GM10266 (cell line): Measurements from ENCODE around the gene ENTPD3.

Experiments used
- DNase-seq: peaks from one replicate; pipeline ENCODE4 v3.0.0; 2012; ENCODE audit errors: extremely low spot score
- CTCF ChIP-seq: IDR thresholded peaks from 2 replicates; pipeline ENCODE4 v1.5.1; 2012; ENCODE audit warnings: mild to moderate bottlenecking, low read depth; ENCODE audit not compliant: control insufficient read depth, insufficient read depth; ENCODE audit errors: missing control alignments

ENTPD3 gene

GRCh38 chr3:40404591-40405198 is 17.7 kb downstream of the ENTPD3 start:
- DNase-seq = no peak
- TF ChIP-seq CTCF = no peak

- no peak for DNase-seq
- TF ChIP-seq CTCF = no peak
Observed at GRCh38 chr3:40407007-40407406, 20.0 kb downstream of the ENTPD3 start.

DNA sequence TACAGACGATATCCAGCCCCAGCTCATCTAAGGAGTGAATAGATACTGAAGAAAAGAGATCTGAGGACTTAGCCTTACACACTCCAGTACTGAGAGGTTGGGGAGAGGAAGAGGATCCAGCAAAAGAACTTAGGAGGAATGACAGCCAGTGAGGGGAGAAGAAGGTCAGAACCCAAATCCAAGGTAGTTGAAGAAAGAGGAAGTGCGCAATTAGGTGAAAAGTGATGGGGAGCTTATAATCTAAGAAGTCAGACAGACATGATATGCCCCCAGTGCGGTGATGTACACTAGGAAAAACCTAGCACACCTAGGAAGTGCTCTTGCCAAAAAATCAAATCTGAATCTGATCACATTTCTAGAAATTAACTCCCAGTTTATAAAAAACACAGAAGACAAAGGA is 20.6 kb downstream of the ENTPD3 start:
- DNase-seq = no peak
- no peak for TF ChIP-seq CTCF

GRCh38 chr3:40414270-40414669 is 27.3 kb downstream of the ENTPD3 start:
- no peak for TF ChIP-seq CTCF
- no peak for DNase-seq

GRCh38 chr3:40417845-40418543 is 31.0 kb downstream of the ENTPD3 start:
- no peak for TF ChIP-seq CTCF
- DNase-seq = no peak

DNA sequence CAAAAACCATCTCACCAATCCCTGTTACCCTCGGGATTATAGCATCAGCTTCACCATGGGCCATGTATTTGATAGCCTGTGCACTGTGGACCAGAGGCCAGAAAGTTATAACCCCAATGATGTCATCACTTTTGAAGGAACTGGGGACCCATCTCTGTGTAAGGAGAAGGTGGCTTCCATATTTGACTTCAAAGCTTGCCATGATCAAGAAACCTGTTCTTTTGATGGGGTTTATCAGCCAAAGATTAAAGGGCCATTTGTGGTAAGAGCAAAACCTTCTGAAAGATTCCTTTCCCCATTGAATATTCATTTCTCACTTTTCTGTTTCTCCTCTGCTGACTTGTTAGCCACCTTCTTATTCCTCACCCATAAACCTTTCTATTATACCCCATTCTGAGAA is 35.9 kb downstream of the ENTPD3 start:
- DNase-seq = no peak
- no peak for TF ChIP-seq CTCF

DNA sequence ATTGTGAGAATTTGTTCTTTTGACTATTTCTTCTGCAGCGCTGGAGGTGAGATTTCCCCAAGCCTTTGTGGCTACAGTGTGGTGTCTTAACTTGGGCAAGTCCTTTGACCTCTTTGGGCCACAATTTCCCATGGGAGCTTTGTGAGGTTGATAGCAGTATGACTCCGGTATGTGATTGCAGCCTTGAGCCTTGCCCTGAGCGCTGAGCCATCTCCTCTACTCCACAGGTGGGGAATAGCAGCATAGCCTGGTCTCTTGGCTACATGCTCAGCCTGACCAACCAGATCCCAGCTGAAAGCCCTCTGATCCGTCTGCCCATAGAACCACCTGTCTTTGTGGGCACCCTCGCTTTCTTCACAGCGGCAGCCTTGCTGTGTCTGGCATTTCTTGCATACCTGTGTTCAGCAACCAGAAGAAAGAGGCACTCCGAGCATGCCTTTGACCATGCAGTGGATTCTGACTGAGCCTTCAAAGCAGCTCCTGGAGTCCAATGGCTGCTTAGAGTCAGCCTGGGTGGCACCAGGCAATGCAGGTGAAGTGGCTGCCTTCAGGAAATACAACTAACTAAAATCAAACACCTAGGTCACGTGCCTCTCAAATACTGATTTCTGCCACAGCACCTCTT is 40.2 kb downstream of the ENTPD3 start:
- DNase-seq = no peak
- no peak for TF ChIP-seq CTCF
